GM19023 (cell line): ENCODE measurements around the gene NPHP4.
"Not testable (repeated sequence)": the region's sequence is repeated elsewhere in the genome, so short reads cannot be mapped to it uniquely, and the experiment has no call there.

Experiments
- ATAC-seq: cut with Tn5 transposase; IDR thresholded peaks from one replicate; pipeline ENCODE4 v1.9.1; 2021; ENCODE audit warnings: mild to moderate bottlenecking, moderate library complexity; ENCODE audit not compliant: unreplicated experiment

The NPHP4 gene

GRCh38 chr1:5861871-5862825, 130.1 kb downstream of the NPHP4 start:
- no peak for ATAC-seq

- no peak for ATAC-seq
Observed at GRCh38 chr1:5860277-5860676, 131.9 kb downstream of the NPHP4 start.

- no peak for ATAC-seq
Observed at GRCh38 chr1:5859766-5860165, 132.5 kb downstream of the NPHP4 start.

GRCh38 chr1:5858844-5859407, 133.3 kb downstream of the NPHP4 start:
- no peak for ATAC-seq

GRCh38 chr1:5858246-5858645, 134.0 kb downstream of the NPHP4 start:
- no peak for ATAC-seq

GRCh38 chr1:5857508-5858090, 134.6 kb downstream of the NPHP4 start:
- ATAC-seq = no peak

- ATAC-seq = no peak
Observed at GRCh38 chr1:5857011-5857410, 135.2 kb downstream of the NPHP4 start.

GRCh38 chr1:5856246-5856815, 135.9 kb downstream of the NPHP4 start:
- ATAC-seq = no peak

- no peak for ATAC-seq
Observed at GRCh38 chr1:5855196-5855897, 136.9 kb downstream of the NPHP4 start.

- ATAC-seq = no peak
Observed at GRCh38 chr1:5854754-5855153, 137.5 kb downstream of the NPHP4 start.

- not testable (repeated sequence) for ATAC-seq
Observed at GRCh38 chr1:5853858-5854257, 138.4 kb downstream of the NPHP4 start.

GRCh38 chr1:5850503-5850902, 141.7 kb downstream of the NPHP4 start:
- no peak for ATAC-seq

GRCh38 chr1:5849550-5849949, 142.7 kb downstream of the NPHP4 start:
- ATAC-seq = no peak

GRCh38 chr1:5847013-5847659, 145.1 kb downstream of the NPHP4 start:
- no peak for ATAC-seq

GRCh38 chr1:5845376-5845775, 146.8 kb downstream of the NPHP4 start:
- ATAC-seq = no peak

GRCh38 chr1:5844442-5844841, 147.8 kb downstream of the NPHP4 start:
- ATAC-seq = no peak

GRCh38 chr1:5843521-5844096, 148.6 kb downstream of the NPHP4 start:
- no peak for ATAC-seq

- ATAC-seq = no peak
Observed at GRCh38 chr1:5842679-5843078, 149.5 kb downstream of the NPHP4 start.

- no peak for ATAC-seq
Observed at GRCh38 chr1:5840551-5841001, 151.6 kb downstream of the NPHP4 start.
